Kidney epithelial cell (primary cell): ENCODE measurements around the gene LARP1. TPM values are rescaled to one million over a fixed set of nuclear protein-coding genes. Genes with fewer than 3 reads are reported as not detected.

Experiments
- DNase-seq: peaks from one replicate; pipeline ENCODE4 v3.0.0-alpha.2; 2010; ENCODE audit warnings: low read depth
- H3K27me3 ChIP-seq: 2 replicates; pipeline ENCODE4 v1.6.0; 2011; ENCODE audit warnings: low read length; ENCODE audit not compliant: control insufficient read depth, insufficient read depth
- H3K36me3 ChIP-seq: 2 replicates; pipeline ENCODE4 v1.5.1; 2011; ENCODE audit warnings: low read length; ENCODE audit not compliant: control insufficient read depth, insufficient read depth
- H3K4me3 ChIP-seq: 2 replicates; pipeline ENCODE4 v1.5.1; 2011; ENCODE audit warnings: low read depth, mild to moderate bottlenecking, control low read depth, low read length
- total RNA-seq: library from RNA; depleted of rRNA; stranded (reverse); fragments of >200 nt; gene quantifications from 2 replicates; pipeline ENCODE4 v1.2.3, GENCODE V29; 2015
- TF ChIP-seq, protein P1 (sequence below): IDR thresholded peaks from 2 replicates; pipeline ENCODE4 v1.5.1; 2011; ENCODE audit warnings: mild to moderate bottlenecking, moderate library complexity, low read length, control low read depth, inconsistent platforms; ENCODE audit not compliant: insufficient read depth, poor library complexity, severe bottlenecking

LARP1 gene
- total RNA-seq, 1 donor from 2014 or later = 142 TPM

DNA sequence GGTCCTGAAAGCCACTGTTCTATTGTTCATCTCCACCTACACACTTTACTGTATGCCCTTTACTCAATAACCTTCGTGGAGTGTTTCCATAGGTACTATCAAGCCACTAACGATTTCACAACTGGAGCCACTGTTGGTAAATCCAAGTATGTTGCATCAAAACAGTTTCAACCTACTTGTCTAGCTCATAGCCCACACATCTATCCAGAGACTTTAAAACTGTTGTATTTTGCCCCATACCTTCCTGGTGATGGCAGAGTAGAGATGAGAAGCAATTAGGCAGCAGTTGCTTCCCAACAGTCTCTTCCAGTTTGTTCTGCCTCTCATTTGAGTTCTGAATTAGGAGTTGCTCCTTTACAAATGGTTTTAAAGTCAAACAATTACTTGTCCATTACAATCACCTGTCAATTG, 94.6 kb downstream of the LARP1 start:
- TF ChIP-seq, protein P1, sequence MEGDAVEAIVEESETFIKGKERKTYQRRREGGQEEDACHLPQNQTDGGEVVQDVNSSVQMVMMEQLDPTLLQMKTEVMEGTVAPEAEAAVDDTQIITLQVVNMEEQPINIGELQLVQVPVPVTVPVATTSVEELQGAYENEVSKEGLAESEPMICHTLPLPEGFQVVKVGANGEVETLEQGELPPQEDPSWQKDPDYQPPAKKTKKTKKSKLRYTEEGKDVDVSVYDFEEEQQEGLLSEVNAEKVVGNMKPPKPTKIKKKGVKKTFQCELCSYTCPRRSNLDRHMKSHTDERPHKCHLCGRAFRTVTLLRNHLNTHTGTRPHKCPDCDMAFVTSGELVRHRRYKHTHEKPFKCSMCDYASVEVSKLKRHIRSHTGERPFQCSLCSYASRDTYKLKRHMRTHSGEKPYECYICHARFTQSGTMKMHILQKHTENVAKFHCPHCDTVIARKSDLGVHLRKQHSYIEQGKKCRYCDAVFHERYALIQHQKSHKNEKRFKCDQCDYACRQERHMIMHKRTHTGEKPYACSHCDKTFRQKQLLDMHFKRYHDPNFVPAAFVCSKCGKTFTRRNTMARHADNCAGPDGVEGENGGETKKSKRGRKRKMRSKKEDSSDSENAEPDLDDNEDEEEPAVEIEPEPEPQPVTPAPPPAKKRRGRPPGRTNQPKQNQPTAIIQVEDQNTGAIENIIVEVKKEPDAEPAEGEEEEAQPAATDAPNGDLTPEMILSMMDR = no peak
- Histone ChIP-seq H3K36me3 (no peaks in the 10 kb centered on the region), H3K4me3 (peak overlapping the region; percentile 43), H3K27me3 (no peaks in the 10 kb centered on the region)
- DNase-seq = no peak

DNA sequence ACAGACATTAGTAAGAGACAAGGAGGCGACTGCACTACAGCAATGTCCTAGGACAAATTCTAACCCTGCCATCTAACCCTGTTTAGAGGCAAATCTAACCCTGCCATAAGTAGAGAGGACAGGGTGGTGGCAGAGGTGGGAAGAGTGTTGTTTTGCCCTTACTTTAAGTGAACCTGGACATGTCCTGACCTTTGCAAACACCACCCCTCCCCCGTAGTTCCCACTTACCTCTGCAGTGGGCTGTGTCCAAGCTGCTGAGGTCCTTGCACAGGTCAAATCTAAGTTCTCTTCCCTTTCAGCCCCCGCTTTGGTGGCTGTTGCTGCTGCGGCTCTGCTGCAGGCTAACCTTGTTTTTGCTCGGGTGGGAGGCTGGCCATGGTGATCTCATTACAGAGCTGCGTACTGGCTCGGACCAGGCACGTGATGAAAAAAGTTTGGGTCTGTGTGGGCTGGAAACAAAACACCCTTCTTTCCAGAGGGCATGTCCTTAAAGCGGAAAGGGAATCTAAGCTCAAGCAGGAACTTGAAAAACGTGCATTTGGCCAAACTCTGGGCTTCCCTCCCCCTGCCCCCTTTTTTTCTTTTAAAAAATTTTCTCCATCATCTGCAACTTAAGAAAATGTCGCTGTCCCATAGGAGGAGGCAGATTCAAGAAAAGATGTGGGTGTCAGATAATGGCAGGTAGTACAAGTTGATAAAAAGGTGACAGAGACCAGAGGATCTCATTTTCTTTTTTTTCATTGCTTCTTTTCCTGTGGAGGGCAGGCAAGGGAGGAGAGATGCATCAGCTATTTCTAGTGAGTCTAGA, 95.3 kb downstream of the LARP1 start, which contains the start of gene FAXDC2:
Gene FAXDC2 (minus strand): TSS at position 349 of the 808 bp plus-strand sequence. CDS start 12,425 bp downstream, outside the sequence.
- DNase-seq = no peak
- H3K4me3 ChIP-seq = peak within 1 kb of the TSS; percentile 43
- H3K27me3 ChIP-seq = no peaks in the 10 kb centered on the region
- H3K36me3 ChIP-seq = no peaks in the 10 kb centered on the region
- TF ChIP-seq, protein P1 = no peak

DNA sequence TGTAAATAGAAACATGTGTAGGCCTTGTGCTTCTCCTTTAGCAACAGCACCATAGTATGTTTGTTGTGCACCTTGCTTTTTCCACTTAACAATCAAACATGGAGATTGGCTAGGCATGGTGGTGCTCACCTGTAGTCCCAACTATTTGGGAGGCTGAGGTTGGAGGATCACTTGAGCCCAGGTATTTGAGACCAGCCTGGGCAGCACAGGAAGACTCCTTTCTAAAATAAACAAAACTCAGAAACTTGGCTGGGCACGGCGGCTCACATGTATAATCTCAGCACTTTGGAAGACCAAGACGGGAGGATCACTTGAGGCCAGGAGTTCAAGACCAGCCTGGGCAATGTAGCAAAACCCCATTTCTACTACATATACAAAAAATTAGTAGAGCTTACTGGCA, 96.2 kb downstream of the LARP1 start:
- TF ChIP-seq, protein P1 = no peak
- Histone ChIP-seq H3K4me3 (no peak overlapping the region), H3K27me3 (no peaks in the 10 kb centered on the region), H3K36me3 (no peaks in the 10 kb centered on the region)
- no peak for DNase-seq

DNA sequence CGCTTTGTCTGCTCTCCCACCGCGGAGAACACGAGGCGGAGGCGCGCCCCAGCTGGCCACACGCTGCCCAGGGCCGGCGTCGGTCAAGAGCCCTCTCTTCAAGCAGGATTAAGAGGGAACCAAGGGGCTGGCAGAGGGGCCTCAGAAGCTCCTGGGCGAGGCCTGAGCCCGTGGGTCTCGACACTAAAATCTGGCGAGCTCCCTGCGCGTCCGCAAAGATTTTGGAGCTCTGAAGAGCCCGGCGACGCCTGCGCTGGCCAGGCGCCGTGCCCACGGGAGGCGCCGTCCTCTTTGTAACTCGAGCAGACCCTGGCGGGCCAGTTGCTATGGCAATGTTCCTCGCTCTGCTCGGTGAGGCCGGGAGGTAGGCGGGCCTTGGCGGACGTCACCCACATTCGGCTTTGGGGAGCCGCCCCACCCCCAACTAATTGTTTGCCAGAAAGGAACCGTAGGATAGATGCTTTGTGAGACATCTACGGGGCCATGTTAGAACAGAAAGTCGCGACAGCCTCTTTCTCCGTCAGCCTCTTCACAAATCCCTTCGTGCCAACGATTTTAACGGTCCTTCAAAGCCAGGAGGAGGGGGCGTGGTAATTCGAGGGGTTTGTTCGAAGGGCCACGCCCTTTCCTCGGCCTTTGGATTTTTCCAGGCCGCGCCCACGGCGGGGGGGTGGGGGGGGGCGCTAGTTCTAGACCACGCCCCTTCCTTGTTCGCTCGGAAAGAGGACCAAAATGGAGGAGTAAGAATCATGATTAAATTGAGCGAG, 102.5 kb downstream of the LARP1 start:
- peak; percentile 90 for DNase-seq
- H3K27me3 ChIP-seq = no peaks in the 10 kb centered on the region

DNA sequence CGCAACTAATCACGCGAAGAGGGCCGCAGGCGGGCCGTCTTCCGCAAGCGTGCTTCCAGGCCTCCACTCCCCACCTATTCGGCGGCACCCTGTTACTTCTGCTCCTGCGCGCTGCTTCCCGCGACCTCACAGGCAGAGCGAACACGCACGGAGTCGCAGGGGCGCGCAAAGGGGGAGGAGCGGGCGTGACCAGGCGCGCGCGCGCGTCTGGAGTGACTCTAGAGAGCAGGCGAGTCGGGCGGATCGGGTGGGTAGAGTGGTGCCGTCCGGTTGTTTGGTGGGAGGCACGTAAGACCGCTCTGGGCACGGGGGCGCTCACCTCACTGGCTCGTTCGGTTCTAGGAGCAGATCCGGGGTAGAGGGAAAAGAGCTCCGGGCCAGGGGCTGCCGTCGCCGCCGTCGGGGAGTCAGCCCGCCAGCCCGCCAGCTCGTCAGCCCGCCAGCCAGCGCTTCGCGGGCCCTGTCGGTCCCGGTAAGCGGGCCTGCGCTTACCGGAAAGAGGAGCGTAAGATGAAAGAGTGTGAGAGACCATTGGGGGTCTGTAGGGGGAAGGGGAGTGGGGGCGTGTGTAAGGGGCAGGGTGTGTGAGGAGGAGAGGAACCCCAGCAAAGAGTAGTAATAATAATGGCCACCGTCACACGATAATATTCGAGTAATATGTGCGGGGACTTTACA, 103.3 kb downstream of the LARP1 start, which contains the start of gene CNOT8:
Gene CNOT8 (plus strand): TSS at position 331 of the 675 bp plus-strand sequence. CDS start 4,652 bp downstream, outside the sequence.
- Histone ChIP-seq H3K36me3 (peaks cover 2% of the 10 kb centered on the region), H3K4me3 (peak within 1 kb of the TSS; percentile 82), H3K27me3 (no peaks in the 10 kb centered on the region)
- DNase-seq = peak; percentile 74
- TF ChIP-seq, protein P1 = no peak

More for the DNA sequence above, 102.5 kb downstream of the LARP1 start:
- H3K36me3 ChIP-seq = no peaks in the 10 kb centered on the region
- peak overlapping the region; percentile 82 for H3K4me3 ChIP-seq
- TF ChIP-seq, protein P1 = no peak
